SK-N-SH (cell line): Measurements from ENCODE around the gene GABRR2. TPM values are rescaled to one million over a fixed set of nuclear protein-coding genes. Genes with fewer than 3 reads are reported as not detected.

ENCODE experiments used
- CTCF ChIA-PET: fragments of 300-600, 350-600 bp; formaldehyde crosslinking; extraction: SDS; loops from one replicate; lab custom pipeline; 2021; lab: Yijun Ruan, JAX
- POLR2A ChIA-PET: fragments of 350-600 bp; sonication (Branson Sonifier 250); formaldehyde crosslinking; extraction: SDS; loops from one replicate; lab custom pipeline; 2020; ENCODE audit warnings: antibody characterized with exemption, inconsistent platforms; lab: Yijun Ruan, JAX
- DNase-seq: peaks from one replicate; pipeline ENCODE4 v3.0.0; 2012
- H2AFZ ChIP-seq: fragments of 200-600 bp; sonication (generic); 2 replicates; pipeline ENCODE4 v1.8.1; 2016; ENCODE audit warnings: antibody characterized with exemption, mild to moderate bottlenecking, low read depth
- H3F3A ChIP-seq: fragments of 200-600 bp; sonication (generic); replicated peaks from 2 replicates; pipeline ENCODE3; 2016; ENCODE audit warnings: antibody characterized with exemption, mild to moderate bottlenecking; ENCODE audit not compliant: insufficient read depth
- H3K27ac ChIP-seq, 2 experiments: fragments of 200-500 bp in 1 of 2; fragments of 200-600 bp in 1 of 2; sonication (Bioruptor generic) in 1 of 2; sonication (generic), shearing (Covaris generic) in 1 of 2; 2 replicates each; pipeline versions ENCODE4 v1.5.1 to v1.6.1; 2014 to 2016; ENCODE audit warnings: low read depth in 2 of 2, inconsistent platforms in 1 of 2, low read length in 1 of 2, mild to moderate bottlenecking in 1 of 2, mixed read lengths in 1 of 2
- H3K27me3 ChIP-seq: fragments of 200-600 bp; sonication (generic), shearing (Covaris generic); 2 replicates; pipeline ENCODE4 v1.6.1; 2016; ENCODE audit warnings: mixed run types; ENCODE audit not compliant: insufficient read depth
- H3K36me3 ChIP-seq, 2 experiments: fragments of 200-500 bp in 1 of 2; fragments of 200-600 bp in 1 of 2; sonication (Bioruptor generic) in 1 of 2; sonication (generic) in 1 of 2; replicated peaks in 1 of 2; 2 replicates each; pipeline versions ENCODE3 to v1.5.1; 2014 to 2016; ENCODE audit warnings: low read length in 1 of 2, mild to moderate bottlenecking in 1 of 2; ENCODE audit not compliant: insufficient read depth in 2 of 2, control insufficient read depth in 1 of 2
- H3K4me1 ChIP-seq, 2 experiments: fragments of 200-500 bp in 1 of 2; fragments of 200-600 bp in 1 of 2; sonication (Bioruptor generic) in 1 of 2; sonication (generic), shearing (Covaris generic) in 1 of 2; 2 replicates each; pipeline versions ENCODE4 v1.5.1 to v1.6.1; 2014 to 2016; ENCODE audit warnings: low read depth in 1 of 2, low read length in 1 of 2, mixed run types in 1 of 2; ENCODE audit not compliant: insufficient read depth in 2 of 2, control insufficient read depth in 1 of 2
- H3K4me2 ChIP-seq: fragments of 200-600 bp; sonication (generic), shearing (Covaris generic); 2 replicates; pipeline ENCODE4 v1.6.1; 2017; ENCODE audit warnings: mixed run types
- H3K4me3 ChIP-seq, 2 experiments: fragments of 200-500 bp in 1 of 2; fragments of 200-600 bp in 1 of 2; sonication (Bioruptor generic) in 1 of 2; sonication (generic), shearing (Covaris generic) in 1 of 2; 2 replicates each; pipeline versions ENCODE4 v1.5.1 to v1.8.1; 2014 to 2016; ENCODE audit warnings: low read depth in 2 of 2, inconsistent platforms in 1 of 2, low read length in 1 of 2, mild to moderate bottlenecking in 1 of 2, mixed read lengths in 1 of 2, moderate library complexity in 1 of 2
- H3K79me2 ChIP-seq: fragments of 200-600 bp; sonication (generic); 2 replicates; pipeline ENCODE4 v1.8.1; 2017; ENCODE audit warnings: mild to moderate bottlenecking; ENCODE audit not compliant: insufficient read depth
- H3K9ac ChIP-seq: fragments of 200-600 bp; sonication (generic); 2 replicates; pipeline ENCODE4 v1.6.1; 2017; ENCODE audit warnings: mixed run types
- H3K9me2 ChIP-seq: fragments of 200-600 bp; sonication (generic); 2 replicates; pipeline ENCODE4 v1.6.1; 2017; ENCODE audit warnings: mixed run types
- H3K9me3 ChIP-seq: fragments of 200-600 bp; sonication (generic); 2 replicates; pipeline ENCODE4 v1.6.1; 2017; ENCODE audit warnings: mixed run types, mild to moderate bottlenecking, moderate library complexity
- H4K20me1 ChIP-seq: fragments of 200-600 bp; sonication (generic); 2 replicates; pipeline ENCODE4 v1.6.1; 2017; ENCODE audit warnings: mild to moderate bottlenecking, mixed run types; ENCODE audit not compliant: insufficient read depth
- CHD2 ChIP-seq: fragments of 150-350 bp; IDR thresholded peaks from 2 replicates; pipeline ENCODE4 v1.6.1; 2018; ENCODE audit warnings: low read length; ENCODE audit not compliant: partially characterized antibody
- ELF1 ChIP-seq: IDR thresholded peaks from 2 replicates; pipeline ENCODE4 v1.4.0; 2012
- EZH2phosphoT487 ChIP-seq: fragments of 200-600 bp; sonication (generic); IDR thresholded peaks from 2 replicates; pipeline ENCODE4 v1.6.1; 2017; ENCODE audit warnings: low read depth, mixed run types, mild to moderate bottlenecking, antibody characterized with exemption, moderate library complexity, borderline replicate concordance
- FOXM1 ChIP-seq: IDR thresholded peaks from 2 replicates; pipeline ENCODE4 v1.4.0; 2012; ENCODE audit warnings: low read depth, mild to moderate bottlenecking
- GABPA ChIP-seq: IDR thresholded peaks from 2 replicates; pipeline ENCODE4 v1.4.0; 2012; ENCODE audit warnings: low read depth, mild to moderate bottlenecking
- PBX3 ChIP-seq: IDR thresholded peaks from 2 replicates; pipeline ENCODE4; 2012
- POLR2AphosphoS5 ChIP-seq: IDR thresholded peaks from 2 replicates; pipeline ENCODE4 v1.6.1; 2012; ENCODE audit warnings: low read depth, low read length
- RCOR1 ChIP-seq: fragments of 150-350 bp; IDR thresholded peaks from 2 replicates; pipeline ENCODE4 v1.6.1; 2017; ENCODE audit warnings: antibody characterized with exemption, low read length
- REST ChIP-seq: IDR thresholded peaks from 2 replicates; pipeline ENCODE4 v1.6.1; 2012; ENCODE audit warnings: mild to moderate bottlenecking, low read depth, low read length, moderate library complexity
- RFX5 ChIP-seq: IDR thresholded peaks from 2 replicates; pipeline ENCODE4 v1.6.1; 2012; ENCODE audit warnings: mild to moderate bottlenecking, improper control_type of control experiment, low read length
- RXRA ChIP-seq: IDR thresholded peaks from 2 replicates; pipeline ENCODE4 v1.4.0; 2012; ENCODE audit warnings: low read depth, mild to moderate bottlenecking, borderline replicate concordance
- TAF1 ChIP-seq: IDR thresholded peaks from 2 replicates; pipeline ENCODE4 v1.6.1; 2012; ENCODE audit warnings: low read depth, mild to moderate bottlenecking, low read length, moderate library complexity, borderline replicate concordance
- WGBS: methylation state at CpG from one replicate; pipeline ENCODE4 v1.1.6; 2017; ENCODE audit warnings: low lambda C conversion rate; 5-methylcytosine and 5-hydroxymethylcytosine counted together
- polyA plus RNA-seq, 3 experiments: library from polyadenylated mRNA; depleted of rRNA; stranded (reverse); fragments of >200 nt; gene quantifications; 2 replicates each; pipeline ENCODE4 v1.2.3, GENCODE V29; 2012

Gene GABRR2
- polyA plus RNA-seq, 1 of the 3 experiments (the other 2 are of a cell fraction) = 0.18 TPM

- WGBS = 50% methylated on average over 6 of the region's 6 CpGs
Measured at GRCh38 chr6:89286516-89286915, 28.6 kb downstream of the GABRR2 start.

More at GRCh38 chr6:89286516-89286915, 28.6 kb downstream of the GABRR2 start:
- H3K9me2 ChIP-seq = no peaks in the 10 kb centered on the region
- H3K4me3 ChIP-seq = no peak overlapping the region
- no peaks in the 10 kb centered on the region for H3K27me3 ChIP-seq
- H3K79me2 ChIP-seq = no peaks in the 10 kb centered on the region
- no peak overlapping the region for H2AFZ ChIP-seq
- H3K9me3 ChIP-seq = no peaks in the 10 kb centered on the region
- H3K27ac ChIP-seq = no peak overlapping the region
- no peak overlapping the region for H3K9ac ChIP-seq
- H3F3A ChIP-seq = no peaks in the 10 kb centered on the region
- ChIA-PET POLR2A (no interaction called here), CTCF (no interaction called here)
- no peaks in the 10 kb centered on the region for H3K36me3 ChIP-seq
- H3K4me2 ChIP-seq = no peak overlapping the region
- H4K20me1 ChIP-seq = no peaks in the 10 kb centered on the region
- no peaks in the 10 kb centered on the region for H3K4me1 ChIP-seq
- TF ChIP-seq CHD2 (no peak), REST (no peak), RCOR1 (no peak), RFX5 (no peak), RXRA (no peak), POLR2AphosphoS5 (no peak), EZH2phosphoT487 (no peak), FOXM1 (no peak), ELF1 (no peak), GABPA (no peak), PBX3 (no peak), TAF1 (no peak)
- DNase-seq = no peak
